Activated CD8-positive, alpha-beta T cell treated with anti-CD3 and anti-CD28 coated beads for 36 hours (primary cell): Measurements from ENCODE around the gene IL13RA1. TPM values are rescaled to one million over a fixed set of nuclear protein-coding genes. Genes with fewer than 3 reads are reported as not detected.

Experiments used
- ATAC-seq: fragments of 200-7000 bp; cut with Tn5 transposase; one replicate; pipeline ENCODE4 v1.10.0; 2021; ENCODE audit warnings: mild to moderate bottlenecking, moderate library complexity
- CTCF ChIA-PET: fragments of 350-600 bp; sonication (Branson Sonifier 250); formaldehyde crosslinking; loops from one replicate; lab custom pipeline; 2021; ENCODE audit warnings: antibody characterized with exemption; lab: Charles Lee
- POLR2A ChIA-PET: fragments of 350-600 bp; sonication (Branson Sonifier 250); formaldehyde crosslinking; loops from one replicate; lab custom pipeline; 2021; ENCODE audit warnings: antibody characterized with exemption; lab: Charles Lee
- DNase-seq: peaks from one replicate; pipeline ENCODE4 v3.0.0-alpha.2; 2020
- H3K27ac Mint-ChIP-seq: one replicate; pipeline ENCODE4 v1.8.0; 2021; ENCODE audit warnings: mild to moderate bottlenecking, mixed read lengths
- H3K27me3 Mint-ChIP-seq: one replicate; pipeline ENCODE4 v1.8.0; 2021; ENCODE audit warnings: mixed read lengths
- H3K36me3 Mint-ChIP-seq: one replicate; pipeline ENCODE4 v1.8.0; 2021; ENCODE audit warnings: low read depth, mixed read lengths
- H3K4me1 Mint-ChIP-seq: one replicate; pipeline ENCODE4 v1.8.0; 2021; ENCODE audit warnings: low read depth, mixed read lengths
- H3K4me3 Mint-ChIP-seq: one replicate; pipeline ENCODE4 v1.8.0; 2021; ENCODE audit warnings: mild to moderate bottlenecking, moderate library complexity, mixed read lengths
- H3K9me3 Mint-ChIP-seq: one replicate; pipeline ENCODE4 v1.8.0; 2021; ENCODE audit warnings: mixed read lengths
- intact Hi-C: fragments of 100-400 bp; cut with micrococcal nuclease; formaldehyde crosslinking; loops from one replicate; pipeline ENCODE4 v1.10.0; 2022
- total RNA-seq, 2 experiments: library from RNA; stranded (reverse); gene quantifications; one replicate each; pipeline ENCODE4 v1.2.3, GENCODE V29; 2021
- TF ChIP-seq, protein P1 (sequence below): fragments of 200-600 bp; IDR thresholded peaks from one replicate; pipeline ENCODE4 v1.8.0; 2022; ENCODE audit warnings: antibody characterized with exemption, mild to moderate bottlenecking

Gene IL13RA1
- total RNA-seq, 2 experiments from 2014 or later: 0.18 TPM; not detected in 1

DNA sequence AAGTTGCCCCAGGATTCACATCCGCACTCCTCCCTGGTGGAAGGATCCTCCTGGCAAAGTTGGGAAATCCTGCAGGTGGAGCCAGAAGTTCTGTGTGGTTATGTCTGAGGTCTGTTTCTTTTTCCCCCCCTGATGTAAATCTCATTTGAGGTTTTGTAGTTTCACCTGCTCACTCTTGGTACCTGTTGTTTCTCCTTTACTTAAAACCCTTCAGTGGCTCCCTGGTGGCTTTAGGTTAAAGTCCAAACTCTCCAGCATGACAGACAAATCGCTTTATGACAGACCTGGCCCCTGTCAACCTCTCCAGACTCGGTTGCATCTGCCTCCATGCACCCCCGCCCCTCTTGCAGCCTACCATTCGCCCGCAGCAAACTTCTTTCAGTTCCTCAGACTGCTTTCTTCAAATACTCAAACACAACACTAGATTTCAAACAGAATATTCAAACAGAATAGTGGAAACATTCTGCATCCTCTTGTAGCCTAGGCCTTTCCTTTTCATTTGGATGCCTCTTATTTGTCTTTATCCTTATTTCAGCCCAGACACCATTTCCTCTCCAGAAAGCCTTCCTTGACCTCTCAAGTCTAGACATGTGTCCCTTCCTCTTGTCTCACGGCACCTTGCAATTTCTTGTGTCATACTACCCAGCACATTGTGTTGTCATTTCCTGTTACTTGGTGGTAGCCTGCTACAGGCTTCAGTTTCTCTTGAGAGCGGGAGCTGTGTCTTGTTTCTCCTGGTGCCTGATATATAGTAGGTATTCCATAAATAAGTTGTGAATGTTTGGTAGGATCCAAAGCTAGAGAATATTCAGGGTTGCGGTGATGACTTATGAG, 24.8 kb downstream of the IL13RA1 start:
- Mint-ChIP-seq H3K27me3 (peaks cover 6% of the 10 kb centered on the region), H3K36me3 (no peaks in the 10 kb centered on the region), H3K4me1 (no peaks in the 10 kb centered on the region), H3K9me3 (no peaks in the 10 kb centered on the region), H3K4me3 (no peak overlapping the region), H3K27ac (no peak overlapping the region)
- POLR2A ChIA-PET: no interaction called here
- intact Hi-C loops: no loop called here
- CTCF ChIA-PET: no interaction called here
- TF ChIP-seq, protein P1, sequence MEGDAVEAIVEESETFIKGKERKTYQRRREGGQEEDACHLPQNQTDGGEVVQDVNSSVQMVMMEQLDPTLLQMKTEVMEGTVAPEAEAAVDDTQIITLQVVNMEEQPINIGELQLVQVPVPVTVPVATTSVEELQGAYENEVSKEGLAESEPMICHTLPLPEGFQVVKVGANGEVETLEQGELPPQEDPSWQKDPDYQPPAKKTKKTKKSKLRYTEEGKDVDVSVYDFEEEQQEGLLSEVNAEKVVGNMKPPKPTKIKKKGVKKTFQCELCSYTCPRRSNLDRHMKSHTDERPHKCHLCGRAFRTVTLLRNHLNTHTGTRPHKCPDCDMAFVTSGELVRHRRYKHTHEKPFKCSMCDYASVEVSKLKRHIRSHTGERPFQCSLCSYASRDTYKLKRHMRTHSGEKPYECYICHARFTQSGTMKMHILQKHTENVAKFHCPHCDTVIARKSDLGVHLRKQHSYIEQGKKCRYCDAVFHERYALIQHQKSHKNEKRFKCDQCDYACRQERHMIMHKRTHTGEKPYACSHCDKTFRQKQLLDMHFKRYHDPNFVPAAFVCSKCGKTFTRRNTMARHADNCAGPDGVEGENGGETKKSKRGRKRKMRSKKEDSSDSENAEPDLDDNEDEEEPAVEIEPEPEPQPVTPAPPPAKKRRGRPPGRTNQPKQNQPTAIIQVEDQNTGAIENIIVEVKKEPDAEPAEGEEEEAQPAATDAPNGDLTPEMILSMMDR: no peak
- DNase-seq (no peak), ATAC-seq (no peak)

GRCh38 chrX:118755633-118756032, 28.2 kb downstream of the IL13RA1 start:
- intact Hi-C loops: no loop called here
- no peak overlapping the region for H3K27ac Mint-ChIP-seq
- no peaks in the 10 kb centered on the region for H3K9me3 Mint-ChIP-seq
- DNase-seq: no peak
- H3K27me3 Mint-ChIP-seq: peaks cover 6% of the 10 kb centered on the region
- POLR2A ChIA-PET: no interaction called here
- no peaks in the 10 kb centered on the region for H3K4me1 Mint-ChIP-seq
- no peak for ATAC-seq
- TF ChIP-seq, protein P1: no peak
- H3K36me3 Mint-ChIP-seq: no peaks in the 10 kb centered on the region
- H3K4me3 Mint-ChIP-seq: no peak overlapping the region
- CTCF ChIA-PET: no interaction called here

GRCh38 chrX:118756101-118756500, 28.7 kb downstream of the IL13RA1 start:
- POLR2A ChIA-PET: no interaction called here
- H3K9me3 Mint-ChIP-seq: no peaks in the 10 kb centered on the region
- no peak for DNase-seq
- no peak for ATAC-seq
- TF ChIP-seq, protein P1: no peak
- no peak overlapping the region for H3K4me3 Mint-ChIP-seq
- CTCF ChIA-PET: no interaction called here
- H3K27ac Mint-ChIP-seq: no peak overlapping the region
- no peaks in the 10 kb centered on the region for H3K4me1 Mint-ChIP-seq
- intact Hi-C loops: no loop called here
- H3K27me3 Mint-ChIP-seq: peaks cover 6% of the 10 kb centered on the region
- no peaks in the 10 kb centered on the region for H3K36me3 Mint-ChIP-seq

DNA sequence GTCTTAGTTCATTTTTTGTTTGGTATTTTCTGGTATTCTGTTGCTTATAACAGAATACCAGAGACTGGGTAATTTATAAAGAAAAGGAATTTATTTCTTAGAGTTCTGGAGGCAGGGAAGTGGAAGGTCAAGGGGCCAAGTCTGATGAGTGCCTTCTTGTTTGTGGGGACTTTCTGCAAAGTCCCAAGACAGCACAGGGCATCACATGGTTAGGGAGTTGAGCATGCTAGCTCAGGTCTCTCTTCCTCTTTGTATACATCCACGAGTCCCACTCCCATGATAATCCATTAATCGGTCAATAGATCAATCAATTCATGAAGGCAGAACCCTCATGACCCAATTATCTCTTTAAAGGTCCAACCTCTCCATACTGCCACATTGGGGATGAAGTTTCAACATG, 31.1 kb downstream of the IL13RA1 start:
- POLR2A ChIA-PET: no interaction called here
- Mint-ChIP-seq H3K36me3 (no peaks in the 10 kb centered on the region), H3K4me1 (no peaks in the 10 kb centered on the region), H3K27me3 (peaks cover 6% of the 10 kb centered on the region), H3K9me3 (no peaks in the 10 kb centered on the region), H3K4me3 (no peak overlapping the region), H3K27ac (no peak overlapping the region)
- intact Hi-C loops: no loop called here
- CTCF ChIA-PET: no interaction called here
- TF ChIP-seq, protein P1: no peak
- ATAC-seq: no peak
- no peak for DNase-seq

- Mint-ChIP-seq H3K9me3 (no peaks in the 10 kb centered on the region), H3K36me3 (no peaks in the 10 kb centered on the region), H3K27ac (no peak overlapping the region), H3K4me3 (no peak overlapping the region), H3K27me3 (peaks cover 6% of the 10 kb centered on the region), H3K4me1 (no peaks in the 10 kb centered on the region)
- no peak for DNase-seq
- ChIA-PET POLR2A (no interaction called here), CTCF (no interaction called here)
- intact Hi-C loops: loop anchor here (5.0 kb wide), 1 partner anchor 52 kb away; no protein-coding TSS in a partner anchor
- TF ChIP-seq, protein P1: no peak
- no peak for ATAC-seq
Observed at GRCh38 chrX:118760025-118760424, 32.6 kb downstream of the IL13RA1 start.
